Lower lobe of right lung (tissue), 2 donors: ENCODE results near the gene GOLGA1. TPM values are rescaled to one million over a fixed set of nuclear protein-coding genes. Genes with fewer than 3 reads are reported as not detected.

Experiments
- ATAC-seq, 2 donors: fragments of 200-7000 bp; cut with Tn5 transposase; one replicate each; pipeline ENCODE4 v1.9.1; 2020 to 2022; ENCODE audit warnings: mild to moderate bottlenecking in 2 of 2, moderate library complexity in 2 of 2
- DNase-seq: peaks from one replicate; pipeline ENCODE4 v3.0.0-alpha.2; 2020
- H3K27ac ChIP-seq: fragments of 200-600 bp; one replicate; pipeline ENCODE4 v1.8.0; 2022
- H3K27me3 ChIP-seq: fragments of 200-600 bp; one replicate; pipeline ENCODE4 v1.8.0; 2022; ENCODE audit warnings: low read depth
- H3K36me3 ChIP-seq: fragments of 200-600 bp; one replicate; pipeline ENCODE4 v1.8.0; 2022; ENCODE audit warnings: mild to moderate bottlenecking
- H3K4me1 ChIP-seq: fragments of 200-600 bp; one replicate; pipeline ENCODE4 v1.8.0; 2022
- H3K4me3 ChIP-seq: fragments of 200-600 bp; one replicate; pipeline ENCODE4 v1.8.0; 2022; ENCODE audit warnings: mild to moderate bottlenecking
- H3K9me3 ChIP-seq: fragments of 200-600 bp; one replicate; pipeline ENCODE4 v1.8.0; 2022
- CTCF ChIP-seq: fragments of 200-600 bp; IDR thresholded peaks from one replicate; pipeline ENCODE4 v1.8.0; 2022; ENCODE audit warnings: antibody characterized with exemption, mild to moderate bottlenecking
- intact Hi-C: fragments of 100-400 bp; cut with DNase I; formaldehyde crosslinking; loops from one replicate; pipeline ENCODE4 v1.11.0; 2022
- total RNA-seq: library from RNA; stranded (reverse); fragmentation: NEBNext Ultra II Directional; extraction: Animal tissue kit (Norgen Biotek cat#: 25700); gene quantifications from one replicate; pipeline ENCODE4 v1.2.1, GENCODE V29; 2021
- donor health status: DM: no; HTN: yes; CAD: no; lungs with severe emphysema.

GOLGA1 gene
- total RNA-seq, 1 donor from 2014 or later = 24.6 TPM

GRCh38 chr9:124855944-124856765 lies 84.7 kb downstream of the GOLGA1 start:
- peaks cover 46% of the 10 kb centered on the region for H3K36me3 ChIP-seq
- H3K27ac ChIP-seq = no peak overlapping the region
- ATAC-seq = no peak

GRCh38 chr9:124855566-124855943 lies 85.3 kb downstream of the GOLGA1 start:
- H3K27me3 ChIP-seq = no peaks in the 10 kb centered on the region
- H3K9me3 ChIP-seq = no peaks in the 10 kb centered on the region
- no peak overlapping the region for H3K4me3 ChIP-seq
- TF ChIP-seq CTCF = no peak
- ATAC-seq (no peak), DNase-seq (no peak)
- peaks cover 45% of the 10 kb centered on the region for H3K36me3 ChIP-seq
- H3K4me1 ChIP-seq = peaks cover 36% of the 10 kb centered on the region
- no peak overlapping the region for H3K27ac ChIP-seq
- intact Hi-C loops = no loop called here

More at GRCh38 chr9:124855944-124856765, 84.7 kb downstream of the GOLGA1 start:
- Histone ChIP-seq H3K9me3 (no peaks in the 10 kb centered on the region), H3K4me3 (no peak overlapping the region), H3K27me3 (no peaks in the 10 kb centered on the region), H3K4me1 (peaks cover 42% of the 10 kb centered on the region)
- DNase-seq = no peak
- TF ChIP-seq CTCF = no peak
- intact Hi-C loops = no loop called here

GRCh38 chr9:124854822-124855221 lies 86.1 kb downstream of the GOLGA1 start:
- DNase-seq (no peak), ATAC-seq (no peak)
- H3K4me1 ChIP-seq = peaks cover 28% of the 10 kb centered on the region
- no peaks in the 10 kb centered on the region for H3K27me3 ChIP-seq
- H3K36me3 ChIP-seq = peaks cover 38% of the 10 kb centered on the region
- no peak overlapping the region for H3K4me3 ChIP-seq
- no peaks in the 10 kb centered on the region for H3K9me3 ChIP-seq
- intact Hi-C loops = loop anchor here (5.0 kb wide), 1 partner anchor 83 kb away; the partner anchor contains the start of gene NR6A1
- no peak overlapping the region for H3K27ac ChIP-seq
- TF ChIP-seq CTCF = no peak

- Histone ChIP-seq H3K27ac (no peak overlapping the region), H3K36me3 (peaks cover 31% of the 10 kb centered on the region), H3K9me3 (no peaks in the 10 kb centered on the region), H3K27me3 (no peaks in the 10 kb centered on the region), H3K4me3 (no peak overlapping the region), H3K4me1 (peaks cover 22% of the 10 kb centered on the region)
- no peak for DNase-seq
- no peak for TF ChIP-seq CTCF
- ATAC-seq = no peak
- intact Hi-C loops = loop anchor here (5.0 kb wide), 1 partner anchor 82 kb away; the partner anchor contains the start of gene NR6A1
These were observed 86.7 kb downstream of the GOLGA1 start for GRCh38 chr9:124854161-124854560.

- ATAC-seq (no peak), DNase-seq (no peak)
- H3K27me3 ChIP-seq = no peaks in the 10 kb centered on the region
- H3K9me3 ChIP-seq = no peaks in the 10 kb centered on the region
- peak overlapping the region; percentile 56 for H3K4me3 ChIP-seq
- H3K36me3 ChIP-seq = peaks cover 26% of the 10 kb centered on the region
- peak overlapping the region; percentile 34 for H3K27ac ChIP-seq
- intact Hi-C loops = loop anchor here (5.0 kb wide), 1 partner anchor 81 kb away; the partner anchor contains the start of gene NR6A1
- TF ChIP-seq CTCF = no peak
- peaks cover 17% of the 10 kb centered on the region for H3K4me1 ChIP-seq
These were observed 87.2 kb downstream of the GOLGA1 start for GRCh38 chr9:124853605-124854143.
